CD14-positive monocyte (primary cell): ENCODE measurements around the gene COCH. TPM values are rescaled to one million over a fixed set of nuclear protein-coding genes. Genes with fewer than 3 reads are reported as not detected.

Experiments used
- DNase-seq, 3 donors: peaks; one replicate each; pipeline ENCODE4 v3.0.0-alpha.2; 2011 to 2022
- H2AFZ ChIP-seq: 2 replicates; pipeline ENCODE4 v1.6.0; 2012; ENCODE audit warnings: mild to moderate bottlenecking, low read depth, low read length, inconsistent platforms; ENCODE audit not compliant: insufficient read depth, poor library complexity, severe bottlenecking
- H3K27ac ChIP-seq, 2 donors: 1 replicate in 1 of 2; 2 replicates in 1 of 2; pipeline ENCODE4 v1.5.1; 2012 to 2013; ENCODE audit warnings: low read length in 2 of 2, control low read depth in 1 of 2, inconsistent platforms in 1 of 2, low read depth in 1 of 2, mild to moderate bottlenecking in 1 of 2
- H3K27me3 ChIP-seq, 2 donors: one replicate each; pipeline versions ENCODE4 v1.6.0 to v1.6.1; 2011 to 2013; ENCODE audit warnings: low read length in 2 of 2; ENCODE audit not compliant: control insufficient read depth in 2 of 2, insufficient read depth in 2 of 2
- H3K36me3 ChIP-seq, 2 donors: replicated peaks in 1 of 2; 1 replicate in 1 of 2; 2 replicates in 1 of 2; pipeline versions ENCODE4 v1.5.1 to v1.6.1; 2012 to 2013; ENCODE audit warnings: low read length in 2 of 2, control low read depth in 1 of 2, inconsistent platforms in 1 of 2, mild to moderate bottlenecking in 1 of 2; ENCODE audit not compliant: insufficient read depth in 2 of 2, control insufficient read depth in 1 of 2
- H3K4me1 ChIP-seq, 2 donors: 1 replicate in 1 of 2; 2 replicates in 1 of 2; pipeline versions ENCODE4 v1.5.1 to v1.6.1; 2012 to 2013; ENCODE audit warnings: low read length in 2 of 2, control low read depth in 1 of 2, inconsistent platforms in 1 of 2, mild to moderate bottlenecking in 1 of 2, moderate library complexity in 1 of 2; ENCODE audit not compliant: insufficient read depth in 2 of 2, control insufficient read depth in 1 of 2
- H3K4me2 ChIP-seq: replicated peaks from 2 replicates; pipeline ENCODE3; 2012; ENCODE audit warnings: low read length, moderate library complexity, mild to moderate bottlenecking; ENCODE audit not compliant: poor library complexity, severe bottlenecking; ENCODE audit errors: extremely low read depth
- H3K4me3 ChIP-seq, 3 experiments: fragments of 200-600 bp in 1 of 3; sonication (generic) in 1 of 3; replicated peaks in 1 of 3; 1 replicate in 2 of 3; 2 replicates in 1 of 3; pipeline ENCODE4 v1.5.1; 2011 to 2013; ENCODE audit warnings: low read length in 3 of 3, mild to moderate bottlenecking in 3 of 3, control low read depth in 2 of 3, low read depth in 2 of 3, inconsistent platforms in 1 of 3, moderate library complexity in 1 of 3
- H3K79me2 ChIP-seq: 2 replicates; pipeline ENCODE4 v1.6.0; 2012; ENCODE audit warnings: mild to moderate bottlenecking, control low read depth, inconsistent platforms, low read length, moderate library complexity; ENCODE audit not compliant: insufficient read depth
- H3K9ac ChIP-seq: 2 replicates; pipeline ENCODE4 v1.6.0; 2017; ENCODE audit warnings: low read length, mild to moderate bottlenecking; ENCODE audit not compliant: insufficient read depth, poor library complexity, severe bottlenecking
- H3K9me3 ChIP-seq, 2 donors: replicated peaks in 1 of 2; 1 replicate in 1 of 2; 2 replicates in 1 of 2; pipeline versions ENCODE4 v1.5.1 to v1.6.1; 2012 to 2013; ENCODE audit warnings: low read length in 2 of 2, control low read depth in 1 of 2; ENCODE audit not compliant: control insufficient read depth in 1 of 2, insufficient read depth in 1 of 2
- H4K20me1 ChIP-seq: 2 replicates; pipeline ENCODE4 v1.6.0; 2012; ENCODE audit warnings: mild to moderate bottlenecking, low read length, control low read depth, moderate library complexity; ENCODE audit not compliant: insufficient read depth
- H3K27ac Mint-ChIP-seq, 7 donors: one replicate each; pipeline ENCODE4 v1.8.0; 2020; ENCODE audit warnings: mild to moderate bottlenecking in 7 of 7, mixed read lengths in 7 of 7, moderate library complexity in 6 of 7, inconsistent platforms in 2 of 7
- H3K27me3 Mint-ChIP-seq, 3 donors: one replicate each; pipeline ENCODE4 v1.8.0; 2021 to 2022; ENCODE audit warnings: low read depth in 3 of 3, mild to moderate bottlenecking in 3 of 3, mixed read lengths in 3 of 3, moderate library complexity in 3 of 3, inconsistent platforms in 1 of 3
- H3K36me3 Mint-ChIP-seq, 2 donors: one replicate each; pipeline ENCODE4 v1.8.0; 2020; ENCODE audit warnings: mixed read lengths in 2 of 2, inconsistent platforms in 1 of 2, mild to moderate bottlenecking in 1 of 2
- H3K4me1 Mint-ChIP-seq: one replicate; pipeline ENCODE4 v1.8.0; 2020; ENCODE audit warnings: mild to moderate bottlenecking, mixed read lengths
- H3K4me3 Mint-ChIP-seq, 2 donors: one replicate each; pipeline ENCODE4 v1.8.0; 2020; ENCODE audit warnings: mild to moderate bottlenecking in 2 of 2, mixed read lengths in 2 of 2, moderate library complexity in 1 of 2
- H3K9me3 Mint-ChIP-seq, 7 donors: one replicate each; pipeline ENCODE4 v1.8.0; 2020 to 2022; ENCODE audit warnings: mixed read lengths in 7 of 7, mild to moderate bottlenecking in 6 of 7, moderate library complexity in 6 of 7, inconsistent platforms in 2 of 7
- CTCF ChIP-seq: fragments of 200-600 bp; IDR thresholded peaks from one replicate; pipeline ENCODE4 v1.8.0; 2022; ENCODE audit warnings: antibody characterized with exemption, mild to moderate bottlenecking
- WGBS: methylation state at CpG from one replicate; pipeline ENCODE4 v1.1.5; 2013; ENCODE audit warnings: missing lambda C conversion rate; ENCODE audit not compliant: insufficient coverage; 5-methylcytosine and 5-hydroxymethylcytosine counted together
- intact Hi-C, 2 donors: fragments of 100-400 bp; cut with micrococcal nuclease; formaldehyde crosslinking; loops; one replicate each; pipeline versions ENCODE4 v1.15.0 to v1.15.1; 2023
- polyA plus RNA-seq, 3 donors: library from polyadenylated mRNA; depleted of rRNA in 1 of 3; unstranded in 2 of 3; stranded (reverse) in 1 of 3; fragments of 300-500 nt in 2 of 3; fragments of >200 nt in 1 of 3; fragmentation: Illumina TruSeq in 2 of 3; gene quantifications; 1 replicate in 2 of 3; 2 replicates in 1 of 3; pipeline ENCODE4 v1.2.3, GENCODE V29; 2012 to 2021

COCH gene
- polyA plus RNA-seq, 3 donors = 0.48 to 2.0 (median 0.87) TPM

- intact Hi-C loops = no loop called here
- Mint-ChIP-seq H3K9me3 (peaks cover 0 to 6% (median 0%) of the 10 kb centered on the region in 7 donors), H3K4me1 (peaks cover 11% of the 10 kb centered on the region), H3K4me3 (no peak overlapping the region), H3K36me3 (peaks cover 4 to 6% of the 10 kb centered on the region in 2 donors), H3K27ac (no peak overlapping the region), H3K27me3 (peaks cover 21 to 27% (median 27%) of the 10 kb centered on the region in 3 donors)
- H3K36me3 ChIP-seq = no peaks in the 10 kb centered on the region
- H3K9me3 ChIP-seq = no peaks in the 10 kb centered on the region
- no peaks in the 10 kb centered on the region for H4K20me1 ChIP-seq
- H3K4me2 ChIP-seq = no peak overlapping the region
- H3K4me1 ChIP-seq = peaks cover 6 to 12% of the 10 kb centered on the region in 2 donors
- peaks cover 4 to 19% of the 10 kb centered on the region in 2 donors for H3K27me3 ChIP-seq
- no CpG with 5 or more reads among the region's 2 CpGs for WGBS
- TF ChIP-seq CTCF = no peak
- no peak overlapping the region for H2AFZ ChIP-seq
- H3K79me2 ChIP-seq = no peaks in the 10 kb centered on the region
- no peak overlapping the region for H3K9ac ChIP-seq
- no peak for DNase-seq
- H3K4me3 ChIP-seq = no peak overlapping the region
- H3K27ac ChIP-seq = no peak overlapping the region
Observed at GRCh38 chr14:30869551-30870155, 4.7 kb upstream of the COCH start.

GRCh38 chr14:30872602-30873001, 1.8 kb upstream of the COCH start:
- intact Hi-C loops = no loop called here
- no peak overlapping the region for H3K27ac Mint-ChIP-seq
- peaks cover 24 to 46% of the 10 kb centered on the region in 2 donors for H3K27me3 ChIP-seq
- no CpG with 5 or more reads among the region's 1 CpG for WGBS
- H3K27ac ChIP-seq = no peak overlapping the region
- no peak overlapping the region for H3K4me3 ChIP-seq
- peaks cover 42 to 48% (median 45%) of the 10 kb centered on the region in 3 donors for H3K27me3 Mint-ChIP-seq
- H3K9ac ChIP-seq = no peak overlapping the region
- no peaks in the 10 kb centered on the region for H4K20me1 ChIP-seq
- H2AFZ ChIP-seq = no peak overlapping the region
- H3K36me3 ChIP-seq = no peaks in the 10 kb centered on the region
- peaks cover 16 to 24% of the 10 kb centered on the region in 2 donors for H3K4me1 ChIP-seq
- H3K4me3 Mint-ChIP-seq = no peak overlapping the region
- H3K4me2 ChIP-seq = no peak overlapping the region
- no peaks in the 10 kb centered on the region for H3K9me3 ChIP-seq
- no peak for TF ChIP-seq CTCF
- peaks cover 6 to 9% of the 10 kb centered on the region in 2 donors for H3K36me3 Mint-ChIP-seq
- H3K9me3 Mint-ChIP-seq = peaks cover 0 to 6% (median 0%) of the 10 kb centered on the region in 7 donors
- DNase-seq = no peak
- H3K4me1 Mint-ChIP-seq = peaks cover 25% of the 10 kb centered on the region
- no peaks in the 10 kb centered on the region for H3K79me2 ChIP-seq
